GM06990 (cell line): ENCODE measurements around the gene NAXE.
A peak's percentile ranks its signal among the peaks of the same experiment; 100 is the strongest.

Experiments
- DNase-seq: peaks from one replicate; pipeline ENCODE4 v3.0.0-alpha.2; 2011; ENCODE audit not compliant: insufficient read length; ENCODE audit errors: extremely low read depth
- H3K27me3 ChIP-seq: replicated peaks from 2 replicates; pipeline ENCODE4 v1.6.0; 2011; ENCODE audit warnings: low read length; ENCODE audit not compliant: control insufficient read depth, insufficient read depth
- H3K36me3 ChIP-seq: 2 replicates; pipeline ENCODE4 v1.5.1; 2011; ENCODE audit warnings: low read length; ENCODE audit not compliant: control insufficient read depth, insufficient read depth
- H3K4me3 ChIP-seq: replicated peaks from 2 replicates; pipeline ENCODE4 v1.5.1; 2011; ENCODE audit warnings: low read depth, mild to moderate bottlenecking, control low read depth, low read length
- CTCF ChIP-seq: IDR thresholded peaks from 2 replicates; pipeline ENCODE4 v1.5.1; 2011; ENCODE audit warnings: low read length, control low read depth, mild to moderate bottlenecking, inconsistent platforms; ENCODE audit not compliant: insufficient read depth, poor library complexity, severe bottlenecking

Gene NAXE

GRCh38 chr1:156591181-156591431 lies 470 bp upstream of the NAXE start:
- no peak for TF ChIP-seq CTCF

GRCh38 chr1:156592158-156592909 lies 758 bp downstream of the NAXE start:
- Histone ChIP-seq H3K4me3 (peak overlapping the region; percentile 77), H3K36me3 (peaks cover 12% of the 10 kb centered on the region), H3K27me3 (no peaks in the 10 kb centered on the region)
- TF ChIP-seq CTCF: no peak
- DNase-seq: no peak

More at GRCh38 chr1:156591181-156591431, 470 bp upstream of the NAXE start:
- Histone ChIP-seq H3K4me3 (peak overlapping the region; percentile 65), H3K27me3 (no peaks in the 10 kb centered on the region), H3K36me3 (peaks cover 10% of the 10 kb centered on the region)
- no peak for DNase-seq

GRCh38 chr1:156592910-156593660 lies 1.5 kb downstream of the NAXE start:
- Histone ChIP-seq H3K27me3 (no peaks in the 10 kb centered on the region), H3K4me3 (no peak overlapping the region), H3K36me3 (peaks cover 16% of the 10 kb centered on the region)
- no peak for DNase-seq
- no peak for TF ChIP-seq CTCF

GRCh38 chr1:156593661-156593989 lies 2.0 kb downstream of the NAXE start:
- no peaks in the 10 kb centered on the region for H3K27me3 ChIP-seq
- DNase-seq: no peak
- peaks cover 20% of the 10 kb centered on the region for H3K36me3 ChIP-seq
- no peak overlapping the region for H3K4me3 ChIP-seq
- no peak for TF ChIP-seq CTCF

GRCh38 chr1:156594190-156594589 lies 2.6 kb downstream of the NAXE start:
- H3K27me3 ChIP-seq: no peaks in the 10 kb centered on the region
- DNase-seq: no peak
- no peak overlapping the region for H3K4me3 ChIP-seq
- TF ChIP-seq CTCF: no peak
- H3K36me3 ChIP-seq: peaks cover 20% of the 10 kb centered on the region
